DMS153 (cell line): ENCODE measurements around the gene MRPL55.

Experiments used
- DNase-seq: peaks from one replicate; lab custom pipeline; 2025; lab: John Stamatoyannopoulos, UW

MRPL55 gene

DNA sequence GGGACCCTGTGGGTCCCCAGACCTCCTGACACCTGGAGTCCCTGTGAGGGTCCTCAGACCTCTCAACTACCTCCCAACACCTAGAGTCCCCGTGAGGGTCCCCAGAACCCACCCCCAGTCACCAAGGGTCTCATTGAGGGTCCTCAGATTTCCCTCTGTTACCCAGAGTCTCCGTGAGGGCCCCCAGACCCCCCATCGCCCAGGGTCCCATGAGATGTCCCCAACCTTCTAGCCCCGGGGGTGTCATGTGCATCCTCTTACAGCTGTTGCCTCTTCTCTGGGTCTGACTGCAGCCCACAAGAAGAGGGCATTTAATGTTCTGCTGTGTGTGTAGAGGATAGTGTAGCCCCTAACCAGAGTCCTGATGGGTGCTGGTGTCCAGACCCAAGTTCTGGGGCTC is 38.7 kb upstream of the MRPL55 start:
- no peak for DNase-seq

DNA sequence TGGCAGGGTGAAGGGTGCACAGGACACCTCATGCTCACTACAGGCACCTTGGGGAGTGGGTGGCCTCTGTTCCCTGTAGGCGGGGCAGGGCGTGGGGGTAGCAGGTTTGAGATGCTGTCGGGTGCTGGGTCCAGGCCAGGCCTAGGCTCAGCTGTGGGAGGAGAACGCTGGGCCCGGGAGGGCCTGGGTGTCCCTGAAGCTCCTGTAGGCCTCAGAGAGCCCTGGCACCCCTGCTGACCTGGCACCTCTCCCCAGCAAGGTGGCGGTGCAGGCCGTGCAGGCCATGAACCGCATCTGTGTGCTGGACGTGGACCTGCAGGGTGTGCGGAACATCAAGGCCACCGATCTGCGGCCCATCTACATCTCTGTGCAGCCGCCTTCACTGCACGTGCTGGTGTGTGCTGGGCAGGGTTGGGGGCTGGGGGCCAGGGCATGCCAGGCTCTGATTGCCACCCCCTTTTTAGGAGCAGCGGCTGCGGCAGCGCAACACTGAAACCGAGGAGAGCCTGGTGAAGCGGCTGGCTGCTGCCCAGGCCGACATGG is 38.1 kb upstream of the MRPL55 start:
- no peak for DNase-seq

DNA sequence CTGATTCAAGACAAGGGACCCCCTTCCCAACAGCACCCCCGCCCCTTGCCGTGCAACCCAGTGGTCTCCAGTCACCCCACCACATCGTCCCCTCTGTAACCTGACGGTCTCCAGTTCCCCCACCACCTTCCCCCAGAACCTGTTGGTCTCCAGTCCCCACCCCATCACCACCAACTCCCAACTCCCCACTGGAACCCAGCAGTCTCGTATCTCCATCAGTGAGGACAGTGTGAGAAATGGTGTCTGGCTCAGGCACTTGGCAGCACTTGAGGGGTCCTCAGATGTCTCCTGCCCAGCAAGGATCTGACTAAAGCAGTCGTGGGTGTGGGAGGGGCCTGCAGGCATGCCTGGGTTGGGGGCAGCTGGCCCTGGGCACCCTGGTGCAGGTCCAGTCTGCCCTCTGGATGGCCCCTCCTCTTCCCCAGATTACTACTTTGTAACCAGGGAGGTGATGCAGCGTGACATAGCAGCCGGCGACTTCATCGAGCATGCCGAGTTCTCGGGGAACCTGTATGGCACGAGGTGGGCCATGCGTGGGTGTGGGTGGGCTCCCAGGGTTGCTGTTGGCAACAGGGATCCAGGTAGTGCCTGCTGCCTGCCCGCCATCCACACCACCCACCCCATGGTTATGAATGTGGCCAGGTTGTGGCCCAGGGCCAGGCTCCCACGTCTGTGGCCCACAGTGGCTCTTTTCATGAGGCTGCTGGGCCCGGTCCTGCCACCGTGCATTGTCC is 37.5 kb upstream of the MRPL55 start:
- no peak for DNase-seq

DNA sequence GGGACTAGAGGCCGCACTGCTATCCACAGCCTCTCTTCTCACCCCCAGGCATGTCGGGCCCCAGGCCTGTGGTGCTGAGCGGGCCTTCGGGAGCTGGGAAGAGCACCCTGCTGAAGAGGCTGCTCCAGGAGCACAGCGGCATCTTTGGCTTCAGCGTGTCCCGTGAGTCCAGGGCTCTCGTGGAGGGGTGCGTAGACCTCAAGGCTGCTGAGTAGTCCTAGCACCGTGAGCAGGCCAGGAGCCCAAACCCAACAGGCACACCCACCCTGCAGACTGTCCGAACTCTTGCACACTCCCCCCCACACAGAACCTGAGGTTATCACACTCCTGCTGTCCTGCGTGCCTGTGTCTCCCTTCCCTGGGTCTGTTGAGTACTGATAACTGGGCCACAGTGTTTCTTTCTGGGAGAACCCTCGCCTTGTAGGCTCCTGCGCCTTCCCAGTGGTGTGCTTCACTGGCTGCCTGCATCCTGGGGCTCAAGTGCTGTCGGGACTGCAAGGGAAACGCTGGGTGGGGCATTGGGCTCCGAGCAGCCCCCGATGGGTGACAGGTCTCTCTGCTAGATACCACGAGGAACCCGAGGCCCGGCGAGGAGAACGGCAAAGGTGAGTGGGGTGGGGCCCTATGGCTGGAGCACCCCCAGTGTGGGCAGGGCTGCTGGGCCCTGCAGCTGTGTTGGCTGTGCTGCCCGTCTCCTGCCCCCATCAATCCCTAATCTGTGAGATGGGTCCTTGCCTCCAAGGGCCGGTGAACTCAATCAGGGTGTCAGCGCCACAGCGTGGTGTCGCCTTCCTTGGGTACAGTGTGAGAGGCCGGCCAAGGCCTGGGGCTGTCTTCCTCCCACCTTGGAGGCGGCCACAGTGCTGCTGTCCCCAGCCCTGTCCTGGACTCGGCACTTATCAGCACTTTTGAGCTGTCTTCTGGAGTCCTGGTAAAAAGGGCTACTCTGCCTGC is 36.6 kb upstream of the MRPL55 start:
- no peak for DNase-seq

GRCh38 chr1:228144993-228145343 is 35.9 kb upstream of the MRPL55 start:
- DNase-seq, result no peak

GRCh38 chr1:228144193-228144992 is 35.3 kb upstream of the MRPL55 start:
- no peak for DNase-seq

- no peak for DNase-seq
Observed at GRCh38 chr1:228143480-228144192, 34.5 kb upstream of the MRPL55 start.

DNA sequence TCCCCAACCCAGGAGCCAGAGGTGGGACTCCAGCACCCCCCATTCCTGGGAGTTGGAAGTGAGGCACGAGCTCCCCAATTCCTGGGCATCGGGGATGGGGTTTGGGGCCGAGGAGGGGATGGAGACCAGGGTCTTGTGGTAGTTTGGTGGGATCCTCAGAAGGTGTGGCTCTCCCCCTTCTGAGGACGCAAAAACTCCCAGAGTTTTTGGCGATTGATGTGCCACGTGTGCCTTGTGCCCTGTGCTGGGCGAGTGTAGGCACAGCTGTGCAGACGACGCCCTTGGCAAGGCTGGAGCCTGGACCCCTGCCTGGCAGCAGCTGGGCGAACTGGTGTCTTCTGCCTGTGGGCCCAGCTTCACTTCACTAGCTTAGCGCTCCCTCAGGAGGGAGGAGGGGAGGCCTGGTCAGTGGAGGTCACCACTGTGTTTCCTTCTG is 33.6 kb upstream of the MRPL55 start:
- DNase-seq, result no peak

- no peak for DNase-seq
Observed at GRCh38 chr1:228142155-228142691, 33.1 kb upstream of the MRPL55 start.

GRCh38 chr1:228141226-228142044 is 32.3 kb upstream of the MRPL55 start:
- DNase-seq, result no peak

DNA sequence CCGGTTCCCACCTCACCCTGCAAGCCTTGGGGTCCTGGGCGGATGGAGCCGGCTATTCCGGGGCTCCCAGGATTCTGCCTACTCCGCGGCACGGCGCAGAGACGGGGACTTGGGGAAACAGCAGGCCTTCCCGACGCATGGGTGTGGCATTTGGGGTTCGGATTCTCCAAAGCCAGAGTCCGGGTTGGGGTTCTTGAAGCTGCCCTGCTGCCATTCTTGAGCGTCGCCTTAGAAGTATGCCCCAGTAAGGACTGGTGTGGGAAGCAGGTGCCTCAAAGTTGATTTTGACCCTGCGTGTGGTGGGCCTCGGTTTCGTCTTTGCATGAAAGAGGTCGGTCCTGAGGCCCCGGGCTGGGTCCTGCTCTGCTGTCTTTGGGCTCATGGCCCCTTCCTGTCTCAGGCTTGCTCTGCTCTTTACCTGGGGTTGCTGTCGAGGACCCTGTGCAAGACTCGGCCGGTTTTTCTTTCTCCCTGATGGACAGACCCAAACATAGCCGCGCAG is 31.7 kb upstream of the MRPL55 start:
- no peak for DNase-seq

DNA sequence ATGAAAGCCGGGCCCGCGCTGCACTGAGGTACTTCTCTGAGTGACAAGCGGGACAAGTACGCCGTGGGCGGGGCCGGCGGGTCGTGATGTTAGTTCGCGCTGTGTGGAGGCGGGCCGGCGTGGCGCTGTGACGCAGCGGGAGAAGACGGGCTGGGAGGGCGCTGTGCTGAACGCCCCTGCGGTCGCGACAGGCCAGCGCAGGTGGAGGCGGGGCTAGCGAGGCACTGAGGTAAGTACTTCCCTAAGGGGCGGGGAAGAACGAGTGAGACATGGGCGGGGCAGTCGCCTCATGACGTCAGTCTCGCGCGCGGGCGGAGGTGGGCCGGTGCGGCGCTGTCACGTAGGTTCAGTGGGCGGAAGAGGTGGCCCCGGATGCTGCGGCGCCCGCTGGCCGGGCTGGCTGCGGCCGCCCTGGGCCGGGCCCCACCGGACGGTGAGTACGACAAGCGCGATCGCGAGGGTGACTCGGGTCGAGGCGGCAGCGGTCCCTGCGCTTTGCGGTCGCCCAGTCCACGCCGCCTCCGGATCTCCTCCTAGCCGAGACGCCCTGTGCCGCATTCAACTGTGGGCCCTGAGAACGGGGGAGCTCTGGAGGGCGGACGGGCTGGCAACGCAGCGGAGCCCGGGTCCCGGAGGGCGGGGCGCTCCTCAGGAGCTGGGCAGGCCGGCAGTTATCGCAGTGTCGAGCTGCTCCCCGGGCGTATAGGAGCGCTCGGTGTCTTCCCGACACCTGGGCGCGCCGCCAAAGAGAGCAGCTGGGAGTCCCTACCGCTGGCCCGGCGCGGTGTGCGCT is 31.0 kb upstream of the MRPL55 start, which contains the start of gene GUK1:
GUK1 (plus strand) TSS at position 349 of the 793 bp plus-strand sequence; CDS start at position 373, 24 bp downstream.
- peak; percentile 100 for DNase-seq

DNA sequence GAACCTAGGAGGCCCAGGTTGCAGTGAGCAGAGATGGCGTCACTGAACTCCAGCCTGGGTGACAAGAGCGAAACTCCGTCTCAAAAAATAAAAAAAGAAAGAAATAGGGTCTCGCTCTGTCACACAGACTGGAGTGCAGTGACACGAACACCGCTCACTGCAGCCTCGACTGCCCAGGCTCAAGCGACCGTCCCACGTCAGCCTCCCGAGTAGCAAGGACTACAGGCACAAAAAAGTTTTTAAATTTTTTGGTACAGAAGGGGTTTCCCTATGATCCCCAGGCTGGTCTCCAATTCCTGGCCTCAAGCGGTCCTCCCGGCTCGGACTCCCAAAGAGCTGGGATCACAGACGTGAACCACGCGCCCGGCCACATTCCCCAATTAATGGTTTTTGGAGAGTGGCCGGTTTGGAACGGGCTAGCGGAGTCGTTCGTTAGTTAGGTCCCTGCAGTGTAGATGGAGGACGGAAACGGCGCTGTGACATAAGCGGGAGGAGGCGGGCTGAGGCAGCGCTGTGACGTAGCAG is 30.4 kb upstream of the MRPL55 start:
- DNase-seq, result no peak

DNA sequence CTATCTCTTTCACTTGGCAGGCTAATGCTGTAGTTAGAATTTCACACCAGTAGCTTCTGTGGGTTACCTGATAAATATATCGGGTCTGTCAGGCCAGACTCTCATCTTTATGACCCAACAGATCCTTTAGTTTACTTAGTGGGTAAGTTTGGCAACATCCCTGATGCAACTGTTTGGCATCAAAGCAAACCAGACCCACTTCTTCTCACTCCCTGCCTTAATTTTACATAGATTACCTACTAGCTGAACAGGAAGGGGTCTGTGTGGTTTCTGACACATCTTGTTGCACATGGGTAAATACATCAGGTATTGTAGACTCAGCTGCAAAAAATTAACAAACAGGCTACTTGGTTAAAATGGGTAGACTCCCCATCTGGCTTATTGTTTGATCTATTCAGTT is 27.8 kb upstream of the MRPL55 start:
- no peak for DNase-seq

- no peak for DNase-seq
Observed at GRCh38 chr1:228134591-228134990, 25.5 kb upstream of the MRPL55 start.

DNA sequence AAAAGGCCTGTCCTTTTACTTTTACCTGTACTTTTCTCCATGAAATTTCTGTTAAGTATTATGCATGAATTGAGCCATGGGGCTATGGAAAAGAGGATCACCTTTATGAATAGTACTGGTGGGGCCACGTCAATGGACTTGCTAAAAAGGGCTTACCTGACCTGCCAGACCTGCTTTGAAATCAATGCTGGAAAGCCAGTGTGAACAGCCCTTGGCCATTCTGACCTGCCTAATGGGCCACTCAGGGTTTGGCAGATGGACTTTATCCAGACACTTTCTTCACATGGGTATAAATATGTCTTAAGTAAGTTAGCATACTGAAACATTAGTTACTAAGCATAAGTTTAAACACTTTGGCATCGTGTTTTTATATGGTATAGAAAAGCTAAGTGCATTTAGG is 22.7 kb upstream of the MRPL55 start:
- no peak for DNase-seq

- DNase-seq, result no peak
Observed at GRCh38 chr1:228125185-228125584, 16.1 kb upstream of the MRPL55 start.

DNA sequence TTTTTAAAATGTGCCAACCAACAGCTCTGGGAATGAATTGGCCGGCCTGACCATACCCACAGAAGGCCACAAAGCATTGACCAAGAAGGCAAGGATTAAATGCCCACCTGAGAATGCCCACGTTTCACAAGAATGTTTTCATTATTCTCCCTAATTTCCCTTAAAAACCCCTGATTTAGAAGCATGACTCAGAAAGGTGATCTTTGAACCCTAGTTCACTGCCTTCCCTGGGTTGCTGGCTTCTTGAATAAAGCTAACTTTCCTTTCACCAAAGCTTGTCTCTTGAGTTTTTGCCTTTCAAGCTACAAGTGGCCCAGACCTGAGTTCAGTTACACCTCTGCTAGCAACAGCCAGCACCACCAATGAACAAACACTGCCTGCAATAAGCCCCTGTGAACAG is 14.4 kb upstream of the MRPL55 start:
- no peak for DNase-seq

- no peak for DNase-seq
Observed at GRCh38 chr1:228122921-228123441, 13.9 kb upstream of the MRPL55 start.
